DOHH2 (cell line): ENCODE data around the gene NOL4L.

Source experiments
- EZH2phosphoT487 ChIP-seq: fragments of 200-600 bp; sonication (generic); IDR thresholded peaks from 2 replicates; pipeline ENCODE4 v1.6.1; 2017; ENCODE audit warnings: borderline replicate concordance, mild to moderate bottlenecking, antibody characterized with exemption, low read length, moderate library complexity, mixed read lengths
- TF ChIP-seq, protein P1 (sequence below): fragments of 200-600 bp; sonication (generic); IDR thresholded peaks from one replicate; pipeline ENCODE4 v1.5.1; 2014; ENCODE audit warnings: antibody characterized with exemption, mild to moderate bottlenecking, low read depth, low read length; ENCODE audit not compliant: poor library complexity, severe bottlenecking

DNA sequence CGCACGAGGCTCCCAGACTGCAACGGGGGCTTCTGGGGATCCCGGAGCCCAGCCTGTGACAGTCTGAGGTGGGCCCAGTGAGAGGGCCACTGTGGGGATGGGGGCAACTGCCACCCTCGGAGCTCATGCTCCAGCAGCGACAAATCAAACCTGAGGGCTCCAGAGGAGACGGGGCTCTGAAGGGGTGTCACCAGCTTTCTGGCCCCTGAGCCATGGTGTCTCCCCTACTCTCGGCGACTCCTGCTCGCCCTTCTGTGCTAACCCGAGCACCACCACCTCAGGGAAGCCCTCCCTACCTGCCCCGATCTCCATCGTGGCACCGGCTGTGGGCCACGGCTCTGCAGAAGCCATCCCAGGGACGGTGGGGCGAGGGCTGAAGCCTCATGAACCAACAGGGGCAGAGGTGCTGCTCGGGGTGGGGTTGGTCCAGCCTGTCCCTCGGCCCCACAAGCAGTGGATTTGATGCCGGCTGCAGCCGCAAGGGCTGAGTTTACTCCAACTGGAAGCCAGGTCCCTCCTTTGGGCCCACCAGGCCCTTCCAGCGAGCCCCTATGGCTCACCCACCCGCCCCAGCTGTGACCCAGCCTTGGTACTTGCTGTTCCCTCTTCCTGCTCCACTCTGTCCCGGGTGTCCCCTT is 124.3 kb downstream of the NOL4L start:
- TF ChIP-seq, protein P1, sequence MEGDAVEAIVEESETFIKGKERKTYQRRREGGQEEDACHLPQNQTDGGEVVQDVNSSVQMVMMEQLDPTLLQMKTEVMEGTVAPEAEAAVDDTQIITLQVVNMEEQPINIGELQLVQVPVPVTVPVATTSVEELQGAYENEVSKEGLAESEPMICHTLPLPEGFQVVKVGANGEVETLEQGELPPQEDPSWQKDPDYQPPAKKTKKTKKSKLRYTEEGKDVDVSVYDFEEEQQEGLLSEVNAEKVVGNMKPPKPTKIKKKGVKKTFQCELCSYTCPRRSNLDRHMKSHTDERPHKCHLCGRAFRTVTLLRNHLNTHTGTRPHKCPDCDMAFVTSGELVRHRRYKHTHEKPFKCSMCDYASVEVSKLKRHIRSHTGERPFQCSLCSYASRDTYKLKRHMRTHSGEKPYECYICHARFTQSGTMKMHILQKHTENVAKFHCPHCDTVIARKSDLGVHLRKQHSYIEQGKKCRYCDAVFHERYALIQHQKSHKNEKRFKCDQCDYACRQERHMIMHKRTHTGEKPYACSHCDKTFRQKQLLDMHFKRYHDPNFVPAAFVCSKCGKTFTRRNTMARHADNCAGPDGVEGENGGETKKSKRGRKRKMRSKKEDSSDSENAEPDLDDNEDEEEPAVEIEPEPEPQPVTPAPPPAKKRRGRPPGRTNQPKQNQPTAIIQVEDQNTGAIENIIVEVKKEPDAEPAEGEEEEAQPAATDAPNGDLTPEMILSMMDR: no peak
- no peak for TF ChIP-seq EZH2phosphoT487
